KBM-7 (cell line): ENCODE results near the gene C11orf21.
"Not testable (repeated sequence)": the region's sequence is repeated elsewhere in the genome, so short reads cannot be mapped to it uniquely, and the experiment has no call there.

ENCODE experiments used
- DNase-seq: peaks from one replicate; pipeline ENCODE4 v3.0.0-alpha.2; 2015
- in situ Hi-C: fragments of 300-500 bp; cut with MboI; formaldehyde crosslinking; loops from 2 replicates; pipeline ENCODE4 v1.14.3; 2020; ENCODE audit warnings: low sequenced_read_pairs, low pct_unique_long_range_greater_than_20kb, mixed read lengths

C11orf21 gene

GRCh38 chr11:2301631-2302305 lies at the start of gene C11orf21, which contains the start of gene TSPAN32:
TSS of gene C11orf21 (minus strand) at chr11:2301918. CDS start at chr11:2301808, 110 bp downstream.
TSS of gene TSPAN32 (plus strand) at chr11:2302013. CDS start at chr11:2302150, 137 bp downstream.
- peak; percentile 98 for DNase-seq
- in situ Hi-C loops: no loop called here

DNA sequence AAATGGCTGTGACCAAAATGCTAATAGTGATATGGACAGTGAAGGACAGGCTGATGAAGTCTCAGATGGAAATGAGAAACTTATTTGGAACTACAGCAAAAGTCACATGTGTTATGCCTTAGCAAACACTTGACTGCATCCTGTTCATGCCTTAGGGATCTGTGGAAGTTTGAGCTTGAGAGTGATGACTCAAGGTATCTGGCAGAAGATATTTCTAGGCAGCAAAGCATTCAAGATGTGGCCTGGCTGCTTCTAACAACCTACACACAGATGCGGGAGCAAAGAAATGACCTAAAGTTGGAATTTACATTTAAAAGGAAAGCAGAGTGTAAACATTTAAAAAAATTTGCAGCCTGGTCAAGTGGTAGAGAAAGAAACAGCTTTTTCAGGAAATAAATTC lies 47.3 kb upstream of the C11orf21 start:
- no peak for DNase-seq
- in situ Hi-C loops: no loop called here

DNA sequence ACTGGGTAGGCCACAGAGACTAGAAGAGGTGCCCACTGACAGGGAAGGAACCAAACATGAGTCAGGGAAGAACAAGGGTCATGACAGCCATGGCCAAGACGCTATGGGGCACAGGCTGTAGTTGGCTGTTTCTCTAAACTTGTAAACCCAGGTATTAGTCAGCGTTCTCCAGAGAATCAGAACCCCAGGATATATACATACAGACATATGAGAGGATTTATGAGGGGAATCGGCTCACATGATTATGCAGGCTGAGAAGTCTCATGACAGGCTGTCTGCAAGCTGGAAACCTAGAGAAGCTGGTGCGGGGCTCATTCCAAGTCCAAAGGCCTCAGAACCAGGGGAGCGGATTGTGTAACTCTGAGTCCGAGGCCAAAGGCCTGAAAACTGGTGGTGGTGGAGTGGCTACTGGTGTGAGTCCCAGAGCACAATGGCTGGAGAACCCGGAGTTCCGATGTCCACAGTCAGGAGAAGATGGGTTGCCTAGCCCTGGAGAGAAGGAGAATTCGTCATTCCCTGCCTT lies 45.7 kb upstream of the C11orf21 start:
- in situ Hi-C loops: no loop called here
- no peak for DNase-seq

- DNase-seq: no peak
- in situ Hi-C loops: no loop called here
Observed at GRCh38 chr11:2346586-2347307, 45.0 kb upstream of the C11orf21 start.

DNA sequence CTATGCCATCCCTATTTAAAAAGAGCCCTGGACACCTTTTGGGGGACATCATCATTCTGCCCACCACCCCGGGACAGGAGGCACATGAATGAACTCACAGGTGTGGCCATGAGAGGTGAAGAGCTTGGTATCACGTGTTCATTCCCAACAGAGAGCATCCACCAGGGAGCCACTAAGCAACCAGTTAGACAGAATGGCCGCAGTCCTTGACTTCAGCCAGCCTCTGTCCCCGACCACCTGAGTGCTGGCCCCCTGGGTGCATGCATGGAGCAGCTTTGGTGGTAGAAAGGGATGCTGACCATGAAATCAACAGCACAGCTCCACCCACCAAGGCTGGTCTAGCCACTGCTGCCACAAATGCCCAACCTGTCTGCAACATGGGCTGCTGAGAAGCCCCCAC lies 44.3 kb upstream of the C11orf21 start:
- in situ Hi-C loops: no loop called here
- DNase-seq: no peak

DNA sequence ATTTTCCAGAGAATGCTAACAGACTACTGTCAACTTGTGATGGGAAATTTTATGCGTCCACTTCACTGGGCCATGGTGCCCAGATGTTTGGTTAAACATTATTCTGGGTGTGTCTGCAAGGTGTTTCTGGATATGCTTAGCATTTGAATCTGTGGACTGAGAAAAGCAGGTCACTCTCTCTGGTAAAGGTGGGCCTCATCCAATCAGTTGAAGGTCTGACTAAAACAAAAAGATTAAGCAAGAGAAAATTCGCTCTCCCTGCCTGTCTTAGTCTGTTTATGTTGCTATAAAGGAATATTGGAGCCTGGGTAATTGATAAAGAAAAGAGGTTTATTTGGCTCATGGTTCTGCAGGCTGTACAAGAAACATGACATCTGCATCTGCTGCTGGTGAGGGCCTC lies 43.3 kb upstream of the C11orf21 start:
- in situ Hi-C loops: no loop called here
- no peak for DNase-seq

DNA sequence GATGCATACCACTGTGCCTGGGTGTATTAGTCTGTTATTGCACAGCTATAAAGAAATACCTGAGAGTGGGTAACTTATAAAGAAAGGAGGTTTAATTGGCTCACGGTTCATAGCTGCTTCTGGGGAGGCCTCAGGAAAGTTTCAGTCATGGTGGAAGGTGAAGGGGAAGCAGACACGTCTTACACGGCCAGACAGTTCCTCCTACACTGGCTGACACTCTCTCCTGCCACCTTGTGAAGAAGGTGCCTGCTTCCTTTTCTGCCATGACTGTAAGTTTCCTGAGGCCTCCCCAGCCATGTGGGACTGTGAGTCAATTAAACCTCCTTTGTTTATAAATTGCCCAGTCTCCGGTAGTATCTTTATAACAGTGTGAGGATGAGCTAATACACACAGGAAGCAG lies 41.8 kb upstream of the C11orf21 start:
- in situ Hi-C loops: no loop called here
- DNase-seq: no peak

- no peak for DNase-seq
- in situ Hi-C loops: no loop called here
Observed at GRCh38 chr11:2342981-2343380, 41.3 kb upstream of the C11orf21 start.

DNA sequence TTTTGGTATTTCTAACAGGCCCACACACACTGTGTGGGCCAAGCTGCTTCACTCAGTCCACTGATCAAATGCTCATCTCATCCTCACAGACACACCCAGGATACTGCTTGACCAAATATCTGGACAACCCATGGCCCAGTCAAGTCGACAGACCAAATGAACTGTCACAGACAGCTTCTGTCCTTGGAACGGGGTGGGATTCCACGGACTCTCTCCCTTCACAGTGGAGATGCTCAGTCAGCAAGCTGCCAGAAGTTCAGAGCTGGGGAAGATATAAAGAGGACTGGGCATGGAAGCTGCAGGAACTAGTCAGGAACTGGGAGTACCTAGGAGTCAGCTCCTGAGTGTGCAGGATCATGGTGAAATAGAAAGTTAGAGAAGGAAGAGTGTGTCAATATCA lies 40.8 kb upstream of the C11orf21 start:
- DNase-seq: no peak
- in situ Hi-C loops: no loop called here

DNA sequence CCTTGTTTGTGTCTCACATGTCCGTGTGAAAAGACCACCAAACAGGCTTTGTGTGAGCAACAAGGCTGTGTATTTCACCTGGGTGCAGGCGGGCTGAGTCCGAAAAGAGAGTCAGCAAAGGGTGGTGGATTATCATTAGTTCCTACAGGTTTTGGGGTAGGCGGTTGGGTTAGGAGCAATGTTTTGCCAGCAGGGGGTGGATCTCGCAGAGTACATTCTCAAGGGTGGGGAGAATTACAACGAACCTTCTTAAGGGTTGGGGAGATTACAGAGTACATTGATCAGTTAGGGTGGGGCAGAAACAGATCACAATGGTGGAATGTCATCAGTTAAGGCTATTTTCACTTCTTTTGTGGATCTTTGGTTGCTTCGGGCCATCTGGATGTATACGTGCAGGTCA lies 37.0 kb upstream of the C11orf21 start:
- in situ Hi-C loops, DNase-seq: not testable (repeated sequence)

DNA sequence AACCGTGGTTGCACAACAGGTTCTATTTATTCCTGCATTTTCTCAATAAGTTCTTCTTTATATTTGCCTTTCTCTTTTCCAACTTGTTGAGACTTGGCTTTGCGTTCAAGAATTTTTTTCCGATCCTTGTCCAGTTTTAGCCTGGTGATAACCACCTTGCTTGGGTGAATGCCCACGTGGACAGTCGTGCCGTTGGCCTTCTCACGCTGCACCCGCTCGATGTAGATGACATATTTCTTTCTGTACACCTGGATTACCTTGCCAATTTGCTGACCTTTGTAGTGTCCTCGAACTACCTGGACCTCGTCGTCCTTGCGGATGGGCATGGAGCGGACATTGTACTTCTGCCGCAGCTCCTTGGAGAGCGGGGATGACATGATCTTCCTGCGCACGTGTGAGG lies 33.6 kb upstream of the C11orf21 start:
- in situ Hi-C loops, DNase-seq: not testable (repeated sequence)

DNA sequence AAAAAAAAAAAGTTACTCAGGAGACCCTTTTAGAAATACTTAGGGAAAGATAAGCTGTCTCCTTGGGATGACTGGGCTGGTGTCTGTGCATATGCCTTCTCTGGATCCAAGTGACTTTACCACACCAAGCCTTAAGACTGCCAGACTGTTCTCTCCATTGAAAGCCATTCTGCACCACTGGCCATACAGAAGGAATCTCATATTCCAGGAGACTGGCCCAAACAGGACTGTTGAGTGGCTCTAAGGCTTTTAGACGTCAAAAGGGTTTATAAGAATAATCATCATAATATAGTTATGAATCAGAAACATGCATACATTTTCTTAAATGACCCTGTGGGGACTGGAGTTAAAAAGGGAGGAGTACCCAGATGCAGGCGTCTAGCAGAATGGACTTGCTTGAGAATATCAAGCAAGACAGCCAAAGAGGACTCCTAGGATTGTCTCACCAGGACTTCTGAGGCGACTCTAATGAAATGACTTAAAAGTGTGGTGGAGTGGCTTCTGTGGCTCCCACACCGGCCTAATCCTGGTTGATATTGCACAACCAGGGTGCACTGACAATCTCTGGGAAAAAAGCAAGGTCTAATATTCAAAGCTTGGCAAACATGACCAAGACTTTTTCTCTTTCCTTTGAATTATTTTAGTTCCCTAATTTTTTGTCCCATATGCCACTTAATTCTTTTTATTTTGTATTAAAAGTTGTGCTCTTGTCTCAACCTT lies 31.9 kb upstream of the C11orf21 start:
- in situ Hi-C loops, DNase-seq: not testable (repeated sequence)

GRCh38 chr11:2332569-2332968 lies 30.9 kb upstream of the C11orf21 start:
- DNase-seq, in situ Hi-C loops: not testable (repeated sequence)

DNA sequence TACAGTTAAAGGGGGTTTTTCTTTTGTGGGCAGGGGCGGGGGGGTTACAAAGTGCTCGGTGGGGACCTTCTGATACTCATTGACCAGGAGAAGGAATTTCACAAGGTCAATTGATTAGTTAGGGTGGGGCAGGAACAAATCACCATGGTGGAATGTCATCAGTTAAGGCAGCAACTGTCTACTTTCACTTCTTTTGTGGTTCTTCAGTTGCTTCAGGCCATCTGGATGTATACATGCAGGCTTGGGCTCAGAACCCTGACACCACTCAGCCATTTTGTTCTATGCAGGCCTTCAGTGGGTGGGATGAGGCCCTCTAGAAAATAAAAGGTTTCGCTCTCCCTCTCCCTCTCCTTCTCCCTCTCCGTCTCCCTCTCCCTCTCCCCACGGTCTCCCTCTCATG lies 29.7 kb upstream of the C11orf21 start:
- DNase-seq: no peak
- in situ Hi-C loops: no loop called here

- in situ Hi-C loops: no loop called here
- DNase-seq: no peak
Observed at GRCh38 chr11:2330696-2331095, 29.0 kb upstream of the C11orf21 start.

- in situ Hi-C loops: no loop called here
- DNase-seq: no peak
Observed at GRCh38 chr11:2329551-2329950, 27.8 kb upstream of the C11orf21 start.

- no peak for DNase-seq
- in situ Hi-C loops: no loop called here
Observed at GRCh38 chr11:2328656-2329354, 27.1 kb upstream of the C11orf21 start.

GRCh38 chr11:2328021-2328420 lies 26.3 kb upstream of the C11orf21 start:
- in situ Hi-C loops: no loop called here
- no peak for DNase-seq

DNA sequence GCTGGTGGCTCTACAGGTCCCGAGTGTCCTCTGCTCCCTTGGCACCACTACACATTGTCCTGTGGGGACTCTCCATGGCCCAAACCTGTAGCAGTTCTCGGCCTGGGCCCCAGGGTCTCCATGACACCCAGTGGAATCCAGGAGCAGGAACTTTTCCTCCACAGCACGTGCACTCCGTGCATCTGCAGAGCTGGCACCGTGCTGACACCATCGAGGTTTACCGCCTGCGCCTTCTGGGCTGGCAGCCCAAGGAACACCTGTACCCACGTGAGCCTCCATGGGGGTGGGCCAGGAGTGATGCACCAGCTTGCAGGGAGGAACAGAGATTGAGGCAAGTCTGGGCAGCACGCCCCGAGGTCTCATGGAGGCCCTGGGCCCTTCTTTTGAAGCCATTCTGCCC lies 25.3 kb upstream of the C11orf21 start:
- in situ Hi-C loops: no loop called here

More for the DNA sequence above, 25.3 kb upstream of the C11orf21 start:
- DNase-seq: no peak
